Neural crest cell (in vitro differentiated cells): Measurements from ENCODE around the gene MIAT. TPM values are rescaled to one million over a fixed set of nuclear protein-coding genes. Genes with fewer than 3 reads are reported as not detected.

Source experiments
- DNase-seq: peaks from one replicate; pipeline ENCODE4 v3.0.0; 2021; ENCODE audit warnings: low read depth, mixed read lengths, low spot score
- H3K27ac Mint-ChIP-seq: one replicate; pipeline ENCODE4 v1.8.0; 2021; ENCODE audit warnings: mild to moderate bottlenecking, mixed read lengths; ENCODE audit not compliant: unreplicated experiment
- H3K27me3 Mint-ChIP-seq: 2 replicates; pipeline ENCODE4 v1.8.0; 2021; ENCODE audit warnings: low read depth, mild to moderate bottlenecking, mixed read lengths
- H3K36me3 Mint-ChIP-seq: 2 replicates; pipeline ENCODE4 v1.8.0; 2021; ENCODE audit warnings: low read depth, mild to moderate bottlenecking, mixed read lengths
- H3K4me1 Mint-ChIP-seq: 2 replicates; pipeline ENCODE4 v1.8.0; 2021; ENCODE audit warnings: mixed read lengths
- H3K4me3 Mint-ChIP-seq: one replicate; pipeline ENCODE4 v1.8.0; 2021; ENCODE audit warnings: mild to moderate bottlenecking, mixed read lengths
- H3K9me3 Mint-ChIP-seq: 2 replicates; pipeline ENCODE4 v1.8.0; 2021; ENCODE audit warnings: mixed read lengths
- total RNA-seq: library from RNA; stranded (reverse); gene quantifications from 2 replicates; pipeline ENCODE4 v1.2.1, GENCODE V29; 2021
- TF ChIP-seq, protein P1 (sequence below): fragments of 200-600 bp; sonication (generic); conservative IDR thresholded peaks from 2 replicates; pipeline ENCODE4 v1.5.0; 2021; ENCODE audit warnings: antibody characterized with exemption, mild to moderate bottlenecking

The MIAT gene
- total RNA-seq, 1 donor from 2014 or later: 45.6 TPM

DNA sequence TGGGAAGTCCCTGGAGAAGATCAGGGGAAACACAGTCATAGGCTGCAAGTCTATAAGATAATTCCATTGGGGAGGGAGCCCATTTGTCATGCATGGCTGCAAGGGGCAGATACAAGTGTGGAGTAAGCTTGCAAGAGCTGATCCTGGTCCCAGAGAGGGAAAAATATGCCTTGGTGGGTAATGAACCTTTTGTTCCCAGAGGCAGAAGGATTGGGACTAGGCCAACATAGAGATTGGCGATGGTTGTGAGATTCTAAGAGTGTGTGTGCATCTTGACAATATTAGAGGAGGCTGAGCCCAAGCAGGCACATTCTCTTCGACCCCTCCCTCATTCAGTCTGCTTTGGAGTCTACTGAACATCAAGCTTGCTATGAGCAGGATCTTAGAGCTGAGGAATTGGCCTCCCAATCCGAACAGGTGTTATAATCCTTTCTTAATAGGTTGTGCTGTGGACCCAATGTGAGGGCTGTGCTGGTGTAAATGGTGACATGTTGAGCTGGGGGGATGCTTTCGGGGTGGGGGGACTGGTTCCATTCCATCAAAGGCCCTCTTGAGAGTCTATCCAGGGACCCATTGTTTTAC lies 18.4 kb downstream of the MIAT start:
- TF ChIP-seq, protein P1, sequence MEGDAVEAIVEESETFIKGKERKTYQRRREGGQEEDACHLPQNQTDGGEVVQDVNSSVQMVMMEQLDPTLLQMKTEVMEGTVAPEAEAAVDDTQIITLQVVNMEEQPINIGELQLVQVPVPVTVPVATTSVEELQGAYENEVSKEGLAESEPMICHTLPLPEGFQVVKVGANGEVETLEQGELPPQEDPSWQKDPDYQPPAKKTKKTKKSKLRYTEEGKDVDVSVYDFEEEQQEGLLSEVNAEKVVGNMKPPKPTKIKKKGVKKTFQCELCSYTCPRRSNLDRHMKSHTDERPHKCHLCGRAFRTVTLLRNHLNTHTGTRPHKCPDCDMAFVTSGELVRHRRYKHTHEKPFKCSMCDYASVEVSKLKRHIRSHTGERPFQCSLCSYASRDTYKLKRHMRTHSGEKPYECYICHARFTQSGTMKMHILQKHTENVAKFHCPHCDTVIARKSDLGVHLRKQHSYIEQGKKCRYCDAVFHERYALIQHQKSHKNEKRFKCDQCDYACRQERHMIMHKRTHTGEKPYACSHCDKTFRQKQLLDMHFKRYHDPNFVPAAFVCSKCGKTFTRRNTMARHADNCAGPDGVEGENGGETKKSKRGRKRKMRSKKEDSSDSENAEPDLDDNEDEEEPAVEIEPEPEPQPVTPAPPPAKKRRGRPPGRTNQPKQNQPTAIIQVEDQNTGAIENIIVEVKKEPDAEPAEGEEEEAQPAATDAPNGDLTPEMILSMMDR: no peak
- Mint-ChIP-seq H3K27ac (no peak overlapping the region), H3K4me1 (peaks cover 61% of the 10 kb centered on the region), H3K36me3 (peaks cover 3% of the 10 kb centered on the region), H3K27me3 (no peaks in the 10 kb centered on the region), H3K4me3 (peak overlapping the region; percentile 97), H3K9me3 (no peaks in the 10 kb centered on the region)
- DNase-seq: no peak

DNA sequence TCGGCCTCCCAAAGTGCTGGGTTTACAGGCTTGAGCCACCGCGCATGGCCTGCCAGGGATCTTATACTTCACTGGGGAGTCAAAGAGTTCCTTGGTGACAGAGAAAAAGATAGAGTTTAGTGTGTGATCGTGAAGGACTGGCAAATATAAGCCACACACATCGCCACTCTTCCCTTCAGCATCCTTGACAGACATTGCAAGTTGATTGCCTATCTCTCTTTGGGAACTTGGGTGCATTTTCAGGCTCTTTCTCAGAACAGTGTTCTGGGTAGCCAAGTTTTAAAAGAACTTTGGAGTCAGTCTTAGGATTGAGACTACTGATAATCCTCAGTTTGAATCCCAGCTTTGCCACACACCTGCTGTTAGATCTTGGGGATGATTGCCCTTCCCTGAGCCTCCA lies 19.8 kb downstream of the MIAT start:
- H3K27me3 Mint-ChIP-seq: no peaks in the 10 kb centered on the region
- no peak for DNase-seq
- H3K4me1 Mint-ChIP-seq: peaks cover 58% of the 10 kb centered on the region
- H3K9me3 Mint-ChIP-seq: no peaks in the 10 kb centered on the region
- H3K27ac Mint-ChIP-seq: no peak overlapping the region
- TF ChIP-seq, protein P1: no peak
- peak overlapping the region; percentile 44 for H3K4me3 Mint-ChIP-seq
- H3K36me3 Mint-ChIP-seq: peaks cover 6% of the 10 kb centered on the region

GRCh38 chr22:26679003-26679629 lies 21.7 kb downstream of the MIAT start:
- no peaks in the 10 kb centered on the region for H3K27me3 Mint-ChIP-seq
- H3K36me3 Mint-ChIP-seq: peaks cover 6% of the 10 kb centered on the region
- peak overlapping the region; percentile 76 for H3K4me3 Mint-ChIP-seq
- DNase-seq: peak; percentile 87
- H3K27ac Mint-ChIP-seq: no peak overlapping the region
- H3K4me1 Mint-ChIP-seq: peaks cover 41% of the 10 kb centered on the region
- TF ChIP-seq, protein P1: peak; percentile 87
- no peaks in the 10 kb centered on the region for H3K9me3 Mint-ChIP-seq

DNA sequence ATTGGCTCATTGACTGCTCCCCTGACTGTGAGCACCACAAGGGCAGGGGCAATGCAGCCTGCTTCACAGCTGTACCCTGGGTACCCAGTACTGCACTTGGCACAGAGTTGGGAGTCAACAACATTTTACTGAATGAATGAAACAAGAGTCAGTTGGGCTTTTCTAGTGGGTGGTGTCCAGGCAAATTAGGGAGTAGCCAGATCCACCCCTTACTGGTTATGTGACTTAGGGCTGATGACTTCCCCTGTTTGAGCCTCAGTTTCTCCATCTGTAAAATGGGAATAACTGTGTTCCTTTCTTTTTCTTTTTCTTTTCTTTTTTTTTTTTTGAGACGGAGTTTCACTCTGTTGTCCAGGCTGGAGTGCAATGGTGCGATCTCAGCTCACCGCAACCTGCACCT lies 23.1 kb downstream of the MIAT start:
- Mint-ChIP-seq H3K9me3 (no peaks in the 10 kb centered on the region), H3K27ac (no peak overlapping the region)
- TF ChIP-seq, protein P1: no peak

DNA sequence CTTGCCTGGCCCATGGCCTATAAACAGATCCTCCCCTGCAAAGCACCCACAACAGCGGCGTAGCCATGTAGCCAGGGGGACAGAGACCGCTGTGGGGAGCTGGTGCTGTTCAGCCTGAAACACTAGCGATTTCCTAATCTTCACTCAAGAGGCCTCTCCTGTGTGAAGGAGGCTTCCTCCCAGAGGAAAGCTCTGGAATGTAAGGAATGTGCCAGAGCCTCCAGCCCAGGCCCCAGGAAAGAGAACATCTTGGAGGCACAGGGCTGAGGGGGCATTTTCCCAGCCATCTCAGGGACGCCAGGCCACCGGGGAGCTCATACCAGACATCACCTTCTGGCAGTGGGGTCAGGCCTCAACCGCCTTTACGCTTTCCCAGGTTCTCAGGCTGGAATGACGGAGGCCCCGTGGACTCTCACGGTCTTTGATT lies 24.0 kb downstream of the MIAT start:
- TF ChIP-seq, protein P1: no peak
- Mint-ChIP-seq H3K4me3 (no peak overlapping the region), H3K27me3 (no peaks in the 10 kb centered on the region), H3K9me3 (no peaks in the 10 kb centered on the region), H3K36me3 (peaks cover 3% of the 10 kb centered on the region), H3K27ac (peak overlapping the region; percentile 82), H3K4me1 (peaks cover 20% of the 10 kb centered on the region)
- DNase-seq: no peak

More for the DNA sequence above, 23.1 kb downstream of the MIAT start:
- Mint-ChIP-seq H3K27me3 (no peaks in the 10 kb centered on the region), H3K4me3 (no peak overlapping the region), H3K36me3 (peaks cover 6% of the 10 kb centered on the region), H3K4me1 (peaks cover 28% of the 10 kb centered on the region)
- no peak for DNase-seq
